Chondrocyte (in vitro differentiated cells): ENCODE data around the gene AP5B1. TPM values are rescaled to one million over a fixed set of nuclear protein-coding genes. Genes with fewer than 3 reads are reported as not detected.
A peak's percentile ranks its signal among the peaks of the same experiment; 100 is the strongest.

Source experiments
- DNase-seq: peaks from one replicate; pipeline ENCODE4 v3.0.0; 2021; ENCODE audit warnings: mixed read lengths, low spot score
- H3K27ac Mint-ChIP-seq: one replicate; pipeline ENCODE4 v1.8.0; 2021; ENCODE audit warnings: mild to moderate bottlenecking, moderate library complexity, mixed read lengths; ENCODE audit not compliant: unreplicated experiment
- H3K27me3 Mint-ChIP-seq: 2 replicates; pipeline ENCODE4 v1.8.0; 2021; ENCODE audit warnings: low read depth, mixed read lengths
- H3K36me3 Mint-ChIP-seq: 2 replicates; pipeline ENCODE4 v1.8.0; 2021; ENCODE audit warnings: low read depth, mixed read lengths
- H3K4me1 Mint-ChIP-seq: 2 replicates; pipeline ENCODE4 v1.8.0; 2021; ENCODE audit warnings: low read depth, mild to moderate bottlenecking, mixed read lengths
- H3K4me3 Mint-ChIP-seq: one replicate; pipeline ENCODE4 v1.8.0; 2021; ENCODE audit warnings: mild to moderate bottlenecking, moderate library complexity, mixed read lengths; ENCODE audit not compliant: unreplicated experiment
- H3K9me3 Mint-ChIP-seq: 2 replicates; pipeline ENCODE4 v1.8.0; 2021; ENCODE audit warnings: low read depth, mixed read lengths
- CTCF ChIP-seq: fragments of 200-600 bp; sonication (generic); IDR thresholded peaks from 2 replicates; pipeline ENCODE4 v1.5.0; 2021; ENCODE audit warnings: antibody characterized with exemption, mild to moderate bottlenecking, moderate library complexity
- total RNA-seq: library from RNA; stranded (reverse); gene quantifications from 3 replicates; pipeline ENCODE4 v1.2.1, GENCODE V29; 2021

The AP5B1 gene
- total RNA-seq, 1 donor from 2014 or later = 14.1 TPM

GRCh38 chr11:65790104-65790901 lies 9.5 kb upstream of the AP5B1 start:
- Mint-ChIP-seq H3K36me3 (peaks cover 2% of the 10 kb centered on the region), H3K9me3 (no peaks in the 10 kb centered on the region), H3K27ac (no peak overlapping the region), H3K27me3 (peaks cover 21% of the 10 kb centered on the region), H3K4me1 (peaks cover 5% of the 10 kb centered on the region), H3K4me3 (no peak overlapping the region)
- TF ChIP-seq CTCF = no peak
- no peak for DNase-seq

GRCh38 chr11:65789230-65790103 lies 8.7 kb upstream of the AP5B1 start:
- Mint-ChIP-seq H3K27ac (no peak overlapping the region), H3K36me3 (peaks cover 2% of the 10 kb centered on the region), H3K4me3 (no peak overlapping the region), H3K9me3 (no peaks in the 10 kb centered on the region), H3K4me1 (peaks cover 5% of the 10 kb centered on the region), H3K27me3 (peaks cover 27% of the 10 kb centered on the region)
- DNase-seq = no peak
- no peak for TF ChIP-seq CTCF

GRCh38 chr11:65788821-65789220 lies 8.0 kb upstream of the AP5B1 start:
- Mint-ChIP-seq H3K4me1 (peaks cover 5% of the 10 kb centered on the region), H3K4me3 (no peak overlapping the region), H3K27ac (no peak overlapping the region), H3K36me3 (peaks cover 2% of the 10 kb centered on the region), H3K9me3 (no peaks in the 10 kb centered on the region), H3K27me3 (peaks cover 30% of the 10 kb centered on the region)
- TF ChIP-seq CTCF = no peak
- no peak for DNase-seq

GRCh38 chr11:65787649-65788622 lies 7.2 kb upstream of the AP5B1 start:
- DNase-seq = no peak
- peak overlapping the region; percentile 44 for H3K4me3 Mint-ChIP-seq

More at GRCh38 chr11:65787649-65788622, 7.2 kb upstream of the AP5B1 start:
- no peak overlapping the region for H3K27ac Mint-ChIP-seq
- peaks cover 2% of the 10 kb centered on the region for H3K36me3 Mint-ChIP-seq
- no peak for TF ChIP-seq CTCF
- H3K4me1 Mint-ChIP-seq = peaks cover 5% of the 10 kb centered on the region
- no peaks in the 10 kb centered on the region for H3K9me3 Mint-ChIP-seq
- H3K27me3 Mint-ChIP-seq = peaks cover 33% of the 10 kb centered on the region
